Vagina (tissue), 2 donors: Measurements from ENCODE around the gene LRRC49.

Experiments used
- CTCF ChIP-seq, 3 experiments: fragments of 450-650 bp in 2 of 3; fragments of 200-600 bp in 1 of 3; sonication (generic) in 1 of 3; IDR thresholded peaks; one replicate each; pipeline ENCODE4 v1.5.1; 2017 to 2019; ENCODE audit warnings: antibody characterized with exemption in 3 of 3, mild to moderate bottlenecking in 2 of 3, moderate library complexity in 2 of 3
- POLR2A ChIP-seq, 2 donors: fragments of 450-650 bp; IDR thresholded peaks; one replicate each; pipeline ENCODE4 v1.6.1; 2017; ENCODE audit warnings: antibody characterized with exemption in 2 of 2, mild to moderate bottlenecking in 2 of 2, moderate library complexity in 2 of 2

- no peak for TF ChIP-seq POLR2A (IDR thresholded peaks at IDR 0.05)
- TF ChIP-seq CTCF (IDR thresholded peaks at IDR 0.05) = no peak
Observed at GRCh38 chr15:71010472-71010871, 117.8 kb downstream of the LRRC49 start.
